Measurements from ENCODE around the gene CAMKMT.
A peak's percentile ranks its signal among the peaks of the same experiment; 100 is the strongest.

Gene CAMKMT

GRCh38 chr2:44616667-44617155 lies 255.0 kb downstream of the CAMKMT start:
- TF ChIP-seq, protein P1, sequence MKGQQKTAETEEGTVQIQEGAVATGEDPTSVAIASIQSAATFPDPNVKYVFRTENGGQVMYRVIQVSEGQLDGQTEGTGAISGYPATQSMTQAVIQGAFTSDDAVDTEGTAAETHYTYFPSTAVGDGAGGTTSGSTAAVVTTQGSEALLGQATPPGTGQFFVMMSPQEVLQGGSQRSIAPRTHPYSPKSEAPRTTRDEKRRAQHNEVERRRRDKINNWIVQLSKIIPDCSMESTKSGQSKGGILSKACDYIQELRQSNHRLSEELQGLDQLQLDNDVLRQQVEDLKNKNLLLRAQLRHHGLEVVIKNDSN (IDR thresholded peaks at IDR 0.05), result no peak

GRCh38 chr2:44618251-44619023 lies 256.7 kb downstream of the CAMKMT start:
- TF ChIP-seq, protein P1 (IDR thresholded peaks at IDR 0.05), result no peak
- no peak for TF ChIP-seq REST (IDR thresholded peaks at IDR 0.05; ENCODE audit: low read depth)
- TF ChIP-seq CREB1 (IDR thresholded peaks at IDR 0.05; ENCODE audit: low read depth), result no peak
- TF ChIP-seq YY1 (IDR thresholded peaks at IDR 0.05; ENCODE audit: low read depth), result no peak
- no peak for TF ChIP-seq EGR1 (IDR thresholded peaks at IDR 0.05)

DNA sequence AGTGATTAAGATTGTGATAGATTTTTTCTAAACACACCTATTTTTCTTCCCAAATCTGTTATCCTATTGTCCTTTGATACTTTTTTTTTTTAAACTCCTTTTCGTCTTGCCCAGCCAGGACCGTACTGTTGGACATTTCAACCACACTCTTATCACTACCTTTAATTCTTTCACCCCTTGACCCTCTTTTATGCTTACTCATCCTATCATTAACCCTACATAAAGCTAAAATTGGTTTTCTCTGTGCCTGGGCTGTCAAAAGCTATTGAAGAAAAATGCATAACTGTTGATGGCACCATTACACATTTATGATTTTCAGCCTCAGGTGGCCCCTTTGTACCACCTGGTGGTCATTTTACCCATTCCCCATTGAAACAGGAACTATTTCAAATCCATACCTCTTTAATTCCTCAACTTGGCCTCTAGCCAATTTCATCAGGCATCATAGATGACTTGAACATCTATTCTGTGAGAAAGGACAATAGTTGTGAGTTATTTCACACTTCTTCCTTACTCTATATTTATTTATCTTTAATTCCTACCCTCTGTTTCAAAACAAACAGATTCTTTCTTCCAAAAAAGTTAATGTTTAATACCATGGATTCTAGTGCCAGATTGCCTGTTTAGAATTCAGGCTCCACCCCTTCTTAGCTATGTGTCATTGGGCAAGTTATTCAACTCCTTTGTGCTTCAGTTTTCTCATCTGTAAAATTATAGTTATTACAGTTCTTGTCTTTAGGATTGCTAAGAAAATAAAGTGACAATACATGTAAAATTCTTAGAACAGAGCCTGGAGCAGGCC lies 258.6 kb downstream of the CAMKMT start:
- no peak for TF ChIP-seq CREB1 (IDR thresholded peaks at IDR 0.05; ENCODE audit: low read depth)
- TF ChIP-seq, protein P1 (IDR thresholded peaks at IDR 0.05), result no peak
- peak; percentile 32 for TF ChIP-seq NFIC (IDR thresholded peaks at IDR 0.05)
- TF ChIP-seq FOXM1 (IDR thresholded peaks at IDR 0.05; ENCODE audit: borderline replicate concordance, low read depth), result no peak

DNA sequence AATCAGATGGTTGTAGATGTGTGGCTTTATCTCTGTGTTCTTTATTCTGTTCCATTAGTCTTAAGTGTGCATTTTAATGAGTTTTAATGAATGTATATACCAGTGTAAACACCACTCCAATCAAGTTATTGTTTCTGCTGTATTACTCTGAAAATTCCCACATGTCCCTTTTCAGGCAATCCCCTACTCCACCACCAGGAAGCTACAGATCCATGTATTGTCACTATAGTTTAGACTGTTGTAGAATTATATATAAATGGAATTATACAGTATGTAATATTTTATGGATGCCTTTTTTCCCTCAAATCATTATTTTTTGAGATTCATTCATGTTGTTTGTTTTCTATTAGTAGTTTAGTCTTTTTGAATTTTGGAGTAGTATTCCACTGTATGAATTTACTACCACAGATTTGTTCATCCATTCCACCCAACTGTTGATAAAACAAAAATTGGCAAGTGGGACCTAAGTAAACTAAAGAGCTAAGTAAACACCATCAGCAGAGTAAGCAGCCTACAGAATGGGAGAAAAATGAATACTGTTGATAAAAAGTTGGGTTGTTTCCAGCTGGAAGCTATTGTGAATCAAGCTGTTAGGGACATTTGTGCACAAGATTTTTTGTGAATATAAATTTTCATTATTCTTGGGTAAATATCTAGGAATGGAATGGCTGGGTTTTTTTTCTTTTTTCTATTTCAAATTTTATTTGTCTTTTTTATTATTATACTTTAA lies 262.0 kb downstream of the CAMKMT start:
- TF ChIP-seq TAF1 (IDR thresholded peaks at IDR 0.05; ENCODE audit: low read depth) (no peak), REST (IDR thresholded peaks at IDR 0.05; ENCODE audit: low read depth) (no peak), TEAD4 (IDR thresholded peaks at IDR 0.05) (no peak), RAD21 (IDR thresholded peaks at IDR 0.05; ENCODE audit: low read depth) (no peak), CEBPB (IDR thresholded peaks at IDR 0.05) (no peak), EGR1 (IDR thresholded peaks at IDR 0.05) (no peak), CREB1 (IDR thresholded peaks at IDR 0.05; ENCODE audit: low read depth) (no peak), TCF12 (IDR thresholded peaks at IDR 0.05; ENCODE audit: low read depth) (no peak), ZBTB7A (IDR thresholded peaks at IDR 0.05; ENCODE audit: low read depth) (no peak), YY1 (IDR thresholded peaks at IDR 0.05; ENCODE audit: low read depth) (no peak), NFIC (IDR thresholded peaks at IDR 0.05) (no peak), FOXM1 (IDR thresholded peaks at IDR 0.05; ENCODE audit: borderline replicate concordance, low read depth) (no peak)
- TF ChIP-seq, protein P1 (IDR thresholded peaks at IDR 0.05), result no peak

DNA sequence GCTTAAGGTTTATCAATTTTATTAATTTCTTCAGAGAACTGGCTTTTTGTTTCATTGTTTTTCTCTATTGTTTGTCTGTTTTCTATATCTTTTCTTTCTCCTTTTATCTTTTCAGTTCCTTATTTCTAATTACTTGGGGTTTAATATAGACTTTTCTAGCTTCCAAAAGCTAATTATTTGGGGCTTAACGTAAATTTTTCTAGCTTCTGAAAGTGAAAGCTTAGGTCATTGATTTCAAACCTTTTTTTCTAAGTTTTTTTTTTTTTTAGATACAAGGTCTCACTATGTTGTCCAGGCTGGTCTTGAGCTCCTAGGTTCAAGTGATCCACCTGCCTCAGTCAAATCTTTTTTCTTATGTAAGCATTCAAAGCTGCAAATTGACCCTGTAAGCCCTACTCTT lies 266.6 kb downstream of the CAMKMT start:
- no peak for TF ChIP-seq CEBPB (IDR thresholded peaks at IDR 0.05)
- no peak for TF ChIP-seq FOXM1 (IDR thresholded peaks at IDR 0.05; ENCODE audit: borderline replicate concordance, low read depth)
- no peak for TF ChIP-seq EGR1 (IDR thresholded peaks at IDR 0.05)
- no peak for TF ChIP-seq CREB1 (IDR thresholded peaks at IDR 0.05; ENCODE audit: low read depth)
- no peak for TF ChIP-seq TAF1 (IDR thresholded peaks at IDR 0.05; ENCODE audit: low read depth)
- no peak for TF ChIP-seq REST (IDR thresholded peaks at IDR 0.05; ENCODE audit: low read depth)
- TF ChIP-seq EP300 (IDR thresholded peaks at IDR 0.05; ENCODE audit: borderline replicate concordance), result no peak
- no peak for TF ChIP-seq RAD21 (IDR thresholded peaks at IDR 0.05; ENCODE audit: low read depth)
- TF ChIP-seq MAX (IDR thresholded peaks at IDR 0.05), result no peak
- TF ChIP-seq, protein P1 (IDR thresholded peaks at IDR 0.05), result no peak
- no peak for TF ChIP-seq TCF12 (IDR thresholded peaks at IDR 0.05; ENCODE audit: low read depth)
- no peak for TF ChIP-seq NFIC (IDR thresholded peaks at IDR 0.05)
- TF ChIP-seq TEAD4 (IDR thresholded peaks at IDR 0.05), result no peak
- no peak for TF ChIP-seq ZBTB7A (IDR thresholded peaks at IDR 0.05; ENCODE audit: low read depth)
- no peak for TF ChIP-seq YY1 (IDR thresholded peaks at IDR 0.05; ENCODE audit: low read depth)
